Activated T-helper 2 cell treated with anti-CD3 and anti-CD28 coated beads, Interferon-gamma antibody, Interleukin-2, Interleukin-4, amounts not matched to agents 10 μg/mL and 5 μg/mL and 100 μg/mL, durations not matched to agents 14 hours and 24 hours and 36 hours (primary cell): ENCODE data around the gene DNMT1. TPM values are rescaled to one million over a fixed set of nuclear protein-coding genes. Genes with fewer than 3 reads are reported as not detected.
"Not testable (repeated sequence)": the region's sequence is repeated elsewhere in the genome, so short reads cannot be mapped to it uniquely, and the experiment has no call there.

ENCODE experiments used
- DNase-seq: peaks from one replicate; pipeline ENCODE4 v3.0.0; 2021; ENCODE audit warnings: low spot score
- H3K27ac Mint-ChIP-seq: one replicate; pipeline ENCODE4 v1.8.0; 2021; ENCODE audit warnings: mixed read lengths
- H3K27me3 Mint-ChIP-seq: one replicate; pipeline ENCODE4 v1.8.0; 2021; ENCODE audit warnings: low read depth, mixed read lengths
- H3K36me3 Mint-ChIP-seq: one replicate; pipeline ENCODE4 v1.8.0; 2021; ENCODE audit warnings: low read depth, mixed read lengths
- H3K4me1 Mint-ChIP-seq: one replicate; pipeline ENCODE4 v1.8.0; 2021; ENCODE audit warnings: low read depth, mixed read lengths
- H3K4me3 Mint-ChIP-seq: one replicate; pipeline ENCODE4 v1.8.0; 2021; ENCODE audit warnings: low read depth, mild to moderate bottlenecking, moderate library complexity, mixed read lengths
- H3K9me3 Mint-ChIP-seq: one replicate; pipeline ENCODE4 v1.8.0; 2021; ENCODE audit warnings: mixed read lengths
- intact Hi-C: fragments of 100-400 bp; cut with micrococcal nuclease; formaldehyde crosslinking; loops from one replicate; pipeline ENCODE4 v1.15.1; 2023
- total RNA-seq: library from RNA; stranded (reverse); gene quantifications from 2 replicates; pipeline ENCODE4 v1.2.3, GENCODE V29; 2022

The DNMT1 gene
- total RNA-seq, 1 donor from 2014 or later, result 367 TPM

DNA sequence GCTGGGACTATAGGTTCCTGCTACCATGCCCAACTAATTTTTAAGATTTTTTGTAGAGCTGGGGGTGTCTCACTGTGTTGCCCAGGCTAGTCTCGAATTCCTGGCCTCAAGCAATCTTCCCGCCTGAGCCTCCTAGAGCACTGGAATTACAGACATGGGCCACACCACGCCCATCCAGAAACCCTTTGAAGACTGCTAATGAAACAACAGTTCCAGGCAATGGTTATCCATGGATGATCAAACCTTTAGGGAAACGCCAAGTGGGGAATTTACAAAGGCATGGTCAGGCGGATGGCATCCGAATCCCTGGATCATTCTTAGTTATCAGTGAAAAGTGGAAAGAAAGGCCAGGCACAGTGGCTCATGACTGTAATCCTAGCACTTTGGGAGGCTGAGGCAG, 16.9 kb upstream of the DNMT1 start:
- H3K9me3 Mint-ChIP-seq, result no peaks in the 10 kb centered on the region
- intact Hi-C loops, result no loop called here
- H3K27ac Mint-ChIP-seq, result no peak overlapping the region
- no peaks in the 10 kb centered on the region for H3K36me3 Mint-ChIP-seq
- no peak for DNase-seq
- H3K27me3 Mint-ChIP-seq, result peaks cover 2% of the 10 kb centered on the region
- peaks cover 2% of the 10 kb centered on the region for H3K4me1 Mint-ChIP-seq
- H3K4me3 Mint-ChIP-seq, result no peak overlapping the region

DNA sequence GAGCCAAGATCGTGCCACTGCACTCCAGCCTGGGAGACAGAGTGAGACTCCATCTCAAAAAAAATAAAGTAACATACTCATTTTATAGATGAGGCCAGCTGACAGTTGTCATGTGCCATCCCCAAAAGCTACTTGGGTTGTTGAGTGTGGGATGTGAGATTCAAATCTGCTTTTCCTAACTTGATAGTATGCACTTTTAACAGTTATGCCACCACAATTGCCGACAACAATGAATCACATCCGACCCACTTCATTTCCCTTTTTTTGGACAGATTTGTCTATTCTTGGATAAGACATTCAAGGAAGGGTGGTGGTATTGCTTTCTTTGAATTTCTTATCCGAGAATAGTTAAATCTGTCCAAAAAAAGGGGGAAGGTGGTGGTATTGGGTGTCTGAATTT, 16.3 kb upstream of the DNMT1 start:
- no peaks in the 10 kb centered on the region for H3K36me3 Mint-ChIP-seq
- peaks cover 2% of the 10 kb centered on the region for H3K27me3 Mint-ChIP-seq
- H3K27ac Mint-ChIP-seq, result no peak overlapping the region
- DNase-seq, result no peak
- peaks cover 2% of the 10 kb centered on the region for H3K4me1 Mint-ChIP-seq
- H3K4me3 Mint-ChIP-seq, result no peak overlapping the region
- H3K9me3 Mint-ChIP-seq, result no peaks in the 10 kb centered on the region
- intact Hi-C loops, result no loop called here

DNA sequence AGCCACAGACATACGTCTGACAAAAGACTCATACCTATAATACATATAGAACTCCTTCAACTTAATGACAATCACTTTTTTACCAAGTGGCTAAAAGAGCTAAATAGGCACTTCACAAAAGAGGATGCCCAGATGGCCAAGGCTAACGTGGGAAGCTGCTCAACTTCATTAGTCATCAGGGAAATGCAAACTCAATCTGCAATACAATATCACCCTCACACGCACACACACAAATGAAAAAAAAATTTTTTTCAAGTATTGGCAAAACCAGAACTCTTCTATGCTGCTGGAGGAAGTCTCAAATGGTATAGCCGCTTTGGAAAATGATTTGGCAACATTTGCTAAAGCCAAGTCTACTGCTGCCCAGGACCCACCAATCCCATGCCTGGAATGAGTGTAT, 14.6 kb upstream of the DNMT1 start:
- no peaks in the 10 kb centered on the region for H3K36me3 Mint-ChIP-seq
- H3K9me3 Mint-ChIP-seq, result no peaks in the 10 kb centered on the region
- H3K4me3 Mint-ChIP-seq, result no peak overlapping the region
- H3K27ac Mint-ChIP-seq, result no peak overlapping the region
- H3K4me1 Mint-ChIP-seq, result peaks cover 2% of the 10 kb centered on the region
- peaks cover 2% of the 10 kb centered on the region for H3K27me3 Mint-ChIP-seq
- no peak for DNase-seq
- intact Hi-C loops, result no loop called here

DNA sequence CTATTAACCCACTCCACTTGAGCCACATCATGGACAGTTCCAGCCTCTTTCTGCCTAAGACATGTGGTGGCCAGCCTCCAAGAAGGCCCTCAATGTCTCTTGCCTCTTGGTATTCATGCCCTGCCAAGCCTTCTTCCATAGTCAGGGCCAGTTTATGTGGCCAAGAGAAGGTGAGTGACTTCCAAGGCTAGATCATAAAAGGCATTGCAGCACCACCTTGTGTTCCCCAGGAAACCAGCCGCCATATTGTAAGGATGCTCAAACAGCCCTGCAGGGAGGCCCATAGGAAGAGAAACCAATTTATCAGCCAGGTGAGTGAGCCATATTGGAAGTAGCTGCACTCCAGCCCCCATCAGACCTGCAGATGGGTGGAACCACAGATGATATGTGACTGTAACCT, 12.3 kb upstream of the DNMT1 start:
- no peak overlapping the region for H3K27ac Mint-ChIP-seq
- no peak overlapping the region for H3K4me3 Mint-ChIP-seq
- H3K4me1 Mint-ChIP-seq, result peaks cover 2% of the 10 kb centered on the region
- intact Hi-C loops, result no loop called here
- H3K27me3 Mint-ChIP-seq, result peaks cover 2% of the 10 kb centered on the region
- no peaks in the 10 kb centered on the region for H3K9me3 Mint-ChIP-seq
- H3K36me3 Mint-ChIP-seq, result no peaks in the 10 kb centered on the region
- DNase-seq, result no peak

DNA sequence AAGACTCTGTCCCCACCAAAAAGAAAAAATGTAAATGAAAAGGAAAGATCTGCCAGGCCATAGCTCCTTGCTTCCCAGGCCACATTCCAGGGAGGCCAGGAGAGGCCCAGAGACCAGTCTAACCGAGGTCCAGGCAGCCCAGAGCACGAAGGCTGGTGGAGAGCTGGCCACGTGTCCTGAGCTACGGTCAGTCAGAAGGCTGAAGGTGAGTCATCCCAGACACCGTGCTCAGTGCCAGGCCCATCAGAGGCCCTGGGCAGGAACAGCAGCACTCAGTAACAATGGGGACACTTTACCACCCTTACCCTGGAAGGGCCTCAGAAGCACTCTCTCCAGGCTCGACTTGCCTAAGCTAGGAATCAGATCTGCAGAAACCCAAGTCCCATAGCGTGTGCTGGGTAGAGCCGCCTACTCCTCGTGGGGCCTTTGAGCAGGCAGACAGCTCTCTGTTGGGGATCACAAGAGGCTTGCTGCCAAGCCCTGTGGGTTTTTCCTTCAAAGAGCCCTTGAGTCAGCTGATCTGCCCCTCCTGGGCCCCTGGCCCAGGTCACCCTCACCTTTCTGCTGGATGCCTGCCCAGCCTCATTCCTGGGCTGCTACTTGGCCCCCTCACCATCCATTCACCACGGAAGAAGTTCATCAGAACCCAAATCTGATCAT, 11.6 kb upstream of the DNMT1 start:
- no peak overlapping the region for H3K4me3 Mint-ChIP-seq
- intact Hi-C loops, result no loop called here
- H3K27me3 Mint-ChIP-seq, result peaks cover 2% of the 10 kb centered on the region
- no peaks in the 10 kb centered on the region for H3K9me3 Mint-ChIP-seq
- no peak for DNase-seq
- peaks cover 2% of the 10 kb centered on the region for H3K4me1 Mint-ChIP-seq
- H3K27ac Mint-ChIP-seq, result no peak overlapping the region
- H3K36me3 Mint-ChIP-seq, result no peaks in the 10 kb centered on the region

DNA sequence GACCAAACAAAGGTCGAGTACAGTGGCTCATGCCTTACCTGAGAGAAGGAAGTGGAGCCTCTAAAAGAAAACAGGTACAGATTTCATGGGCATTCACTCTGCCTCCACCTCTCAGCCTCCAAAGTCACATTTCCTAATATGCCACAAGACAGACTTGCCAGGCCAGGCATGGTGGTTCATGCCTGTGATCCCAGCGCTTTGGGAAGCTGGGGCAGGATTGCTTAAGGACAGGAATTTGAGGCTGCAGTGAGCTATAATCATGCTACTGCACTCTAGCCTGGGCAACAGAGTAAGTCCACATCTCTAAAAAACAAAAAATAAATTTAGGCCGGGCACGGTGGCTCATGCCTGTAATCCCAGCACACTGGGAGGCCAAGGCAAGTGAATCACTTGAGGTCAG, 10.9 kb upstream of the DNMT1 start:
- Mint-ChIP-seq H3K36me3 (no peaks in the 10 kb centered on the region), H3K4me3 (no peak overlapping the region), H3K27me3 (peaks cover 2% of the 10 kb centered on the region), H3K9me3 (no peaks in the 10 kb centered on the region), H3K27ac (no peak overlapping the region), H3K4me1 (peaks cover 2% of the 10 kb centered on the region)
- no peak for DNase-seq
- intact Hi-C loops, result no loop called here

DNA sequence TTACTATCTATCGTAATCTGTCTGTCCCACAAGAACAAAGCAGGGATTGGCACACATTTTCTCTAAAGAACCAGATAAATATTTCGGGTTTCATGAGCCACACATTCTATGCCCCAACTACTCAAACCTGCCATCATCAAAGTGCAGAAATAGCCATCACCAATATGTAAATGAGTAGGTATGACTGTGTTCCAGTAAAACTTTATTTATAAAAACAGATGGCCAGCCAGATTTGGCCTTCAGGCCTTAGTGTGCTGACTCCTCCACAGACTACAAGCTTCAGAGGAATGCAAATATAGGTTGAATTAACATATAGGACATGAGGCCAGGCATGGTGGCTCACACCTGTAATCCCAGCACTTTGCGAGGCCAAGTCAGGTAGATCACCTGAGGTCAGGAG, 8.9 kb upstream of the DNMT1 start:
- no peak overlapping the region for H3K4me3 Mint-ChIP-seq
- H3K27ac Mint-ChIP-seq, result no peak overlapping the region
- no peak for DNase-seq
- intact Hi-C loops, result no loop called here
- no peaks in the 10 kb centered on the region for H3K36me3 Mint-ChIP-seq
- H3K4me1 Mint-ChIP-seq, result peaks cover 7% of the 10 kb centered on the region
- no peaks in the 10 kb centered on the region for H3K9me3 Mint-ChIP-seq
- no peaks in the 10 kb centered on the region for H3K27me3 Mint-ChIP-seq

DNA sequence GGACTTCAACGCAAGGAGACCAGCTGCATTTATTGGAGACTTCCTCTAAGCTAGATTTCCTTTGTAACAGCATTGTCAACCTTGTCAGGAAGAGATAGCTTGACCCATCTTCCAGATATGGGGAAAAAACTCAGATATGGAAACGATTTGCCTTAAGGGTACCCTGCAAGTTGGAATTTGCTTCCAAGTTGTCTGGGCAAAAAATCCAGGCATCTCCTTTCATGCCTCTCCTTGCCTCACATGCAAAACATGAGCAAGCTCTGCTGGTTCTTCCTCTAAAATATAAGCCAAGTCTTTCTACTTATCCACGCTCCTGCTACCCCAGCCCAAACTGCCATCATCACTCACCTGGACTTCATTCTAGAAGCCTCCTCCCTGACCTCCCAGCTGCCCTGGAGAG, 6.4 kb upstream of the DNMT1 start:
- DNase-seq, result no peak
- intact Hi-C loops, result no loop called here
- H3K4me1 Mint-ChIP-seq, result peaks cover 9% of the 10 kb centered on the region
- no peaks in the 10 kb centered on the region for H3K36me3 Mint-ChIP-seq
- no peaks in the 10 kb centered on the region for H3K27me3 Mint-ChIP-seq
- no peaks in the 10 kb centered on the region for H3K9me3 Mint-ChIP-seq
- H3K27ac Mint-ChIP-seq, result no peak overlapping the region
- no peak overlapping the region for H3K4me3 Mint-ChIP-seq

DNA sequence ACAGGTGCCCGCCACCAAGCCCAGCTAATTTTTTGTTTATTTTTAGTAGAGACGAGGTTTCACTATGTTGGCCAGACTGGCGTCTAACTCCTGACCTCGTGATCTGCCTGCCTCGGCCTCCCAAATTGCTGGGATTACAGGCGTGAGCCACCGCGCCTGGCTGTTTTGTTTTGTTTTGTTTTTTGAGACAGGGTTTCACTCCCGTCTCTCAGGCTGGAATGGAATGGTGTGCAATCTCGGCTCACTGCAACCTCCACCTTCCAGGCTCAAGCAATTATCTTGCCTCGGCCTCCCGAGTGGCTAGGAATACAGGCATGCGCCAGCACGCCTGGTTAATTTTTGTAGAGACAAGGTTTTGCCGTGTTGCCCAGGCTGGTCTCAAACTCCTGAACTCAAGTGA, 5.3 kb upstream of the DNMT1 start:
- H3K4me3 Mint-ChIP-seq, H3K36me3 Mint-ChIP-seq, intact Hi-C loops, H3K27ac Mint-ChIP-seq, H3K9me3 Mint-ChIP-seq, DNase-seq, H3K4me1 Mint-ChIP-seq, H3K27me3 Mint-ChIP-seq: not testable (repeated sequence)

DNA sequence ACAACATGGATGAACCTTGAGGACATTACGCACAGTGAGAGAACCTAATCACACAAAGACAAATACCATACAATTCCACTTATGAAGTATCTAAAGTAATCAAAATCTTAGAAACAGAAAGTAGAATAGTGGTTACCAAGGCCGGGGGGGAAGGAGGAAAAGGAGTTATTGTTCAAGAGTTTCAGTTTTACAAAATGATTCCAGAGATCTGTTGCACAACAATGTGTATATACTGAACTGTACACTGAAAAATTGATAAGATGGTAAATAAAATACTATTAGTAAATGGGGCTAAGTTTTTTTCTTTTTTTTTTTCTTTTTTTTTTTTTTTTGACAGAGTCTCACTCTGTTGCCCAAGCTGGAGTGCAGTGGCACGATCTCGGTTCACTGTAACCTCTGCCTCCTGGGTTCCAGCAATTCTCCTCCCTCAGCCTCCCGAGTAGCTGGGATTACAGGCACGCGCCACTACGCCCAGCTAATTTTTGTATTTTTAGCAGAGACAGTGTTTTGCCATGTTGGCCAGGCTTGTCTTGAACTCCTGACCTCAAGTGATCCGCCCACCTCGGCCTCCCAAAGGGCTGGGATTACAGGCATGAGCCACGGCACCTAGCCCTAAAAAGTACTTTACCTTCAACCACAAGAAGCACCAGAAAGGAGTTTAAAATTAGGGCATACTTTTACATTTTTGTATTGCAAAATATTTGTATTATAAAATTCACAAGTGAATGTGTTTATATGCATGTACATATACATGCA, 4.3 kb upstream of the DNMT1 start:
- intact Hi-C loops, H3K9me3 Mint-ChIP-seq, H3K36me3 Mint-ChIP-seq, H3K4me3 Mint-ChIP-seq, H3K27me3 Mint-ChIP-seq, DNase-seq, H3K4me1 Mint-ChIP-seq: not testable (repeated sequence)
- peak overlapping the region; percentile 63 for H3K27ac Mint-ChIP-seq

DNA sequence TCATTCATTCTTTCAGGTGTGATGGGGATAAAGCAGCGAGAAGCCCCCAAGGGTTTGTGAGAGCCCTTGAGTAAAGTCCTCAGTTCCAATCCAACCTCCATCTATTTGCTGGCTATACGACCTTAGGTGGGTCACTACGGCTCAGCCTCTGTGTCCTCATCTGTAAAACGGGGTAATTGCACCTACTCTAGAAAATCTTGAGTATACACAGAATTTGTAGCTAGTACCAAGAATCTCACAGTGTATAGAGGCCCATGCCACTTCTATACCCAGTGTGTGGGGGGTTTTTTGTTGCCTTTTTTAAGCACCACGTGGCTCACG, 406 bp upstream of the DNMT1 start:
- peaks cover 28% of the 10 kb centered on the region for H3K36me3 Mint-ChIP-seq
- DNase-seq, result no peak
- H3K27ac Mint-ChIP-seq, result peak overlapping the region; percentile 92
- H3K9me3 Mint-ChIP-seq, result no peaks in the 10 kb centered on the region
- no peaks in the 10 kb centered on the region for H3K27me3 Mint-ChIP-seq
- peak overlapping the region; percentile 97 for H3K4me3 Mint-ChIP-seq
- intact Hi-C loops, result loop anchor here (2.0 kb wide), 2 partner anchors 36 to 90 kb away; partner anchors contain the start of gene S1PR2
- peaks cover 24% of the 10 kb centered on the region for H3K4me1 Mint-ChIP-seq

DNA sequence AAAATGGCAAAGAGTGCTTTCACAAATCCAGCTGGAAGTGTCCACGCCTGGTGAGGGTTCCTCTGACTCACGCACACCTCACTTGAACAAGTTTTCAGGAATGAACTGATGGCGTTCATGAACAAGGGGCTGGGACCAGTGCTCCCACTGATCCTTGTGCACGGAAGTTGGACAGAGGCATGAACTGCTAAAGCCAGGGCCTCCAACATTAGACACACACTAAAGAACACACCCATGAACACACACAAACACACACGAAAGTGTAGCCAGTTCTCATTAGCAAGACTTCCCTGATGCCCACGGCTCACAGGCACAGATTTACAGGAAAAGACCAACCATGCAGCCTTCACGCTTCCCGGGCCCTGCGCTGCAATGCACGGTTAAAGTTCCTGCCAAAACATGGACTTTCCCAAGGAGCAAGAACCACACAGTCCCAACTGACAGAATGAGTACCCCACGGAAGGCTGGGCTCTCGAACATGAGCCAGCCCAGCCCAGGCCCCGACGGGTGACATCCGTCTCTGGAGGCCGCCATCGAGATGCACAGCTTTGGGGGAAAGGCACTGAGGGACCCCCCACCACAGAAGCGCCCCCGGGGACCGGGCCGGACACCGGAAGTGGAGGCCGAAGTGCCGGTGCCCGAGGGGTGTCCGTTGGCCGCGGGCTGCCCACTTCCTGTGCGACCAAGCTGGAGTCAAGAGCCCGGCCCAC, 808 bp downstream of the DNMT1 start:
- Mint-ChIP-seq H3K36me3 (peaks cover 37% of the 10 kb centered on the region), H3K4me1 (peaks cover 30% of the 10 kb centered on the region), H3K27ac (peak overlapping the region; percentile 96), H3K27me3 (no peaks in the 10 kb centered on the region), H3K9me3 (no peaks in the 10 kb centered on the region), H3K4me3 (peak overlapping the region; percentile 97)
- DNase-seq, result no peak
- intact Hi-C loops, result loop anchor here (1.0 to 2.0 kb wide), 3 partner anchors 37 to 89 kb away; partner anchors contain the start of gene S1PR2

DNA sequence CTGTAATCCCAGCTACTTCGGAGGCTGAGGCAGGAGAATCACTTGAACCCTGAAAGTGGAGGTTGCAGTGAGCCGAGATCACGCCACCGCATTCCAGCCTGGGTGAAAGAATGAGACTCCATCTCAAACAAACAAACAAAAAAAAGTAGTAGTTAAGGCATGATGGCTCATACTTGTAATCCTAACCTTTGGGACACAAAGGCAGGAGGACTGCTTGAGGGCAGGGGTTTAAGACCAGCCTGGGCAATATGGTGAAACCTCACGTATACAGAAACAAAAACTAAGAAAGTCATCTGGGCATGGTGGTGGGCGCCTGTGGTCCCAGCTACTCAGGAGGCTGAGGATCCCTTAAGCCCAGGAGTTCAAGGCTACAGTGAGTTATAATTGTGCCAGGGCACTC, 1.8 kb downstream of the DNMT1 start:
- Mint-ChIP-seq H3K36me3 (peaks cover 44% of the 10 kb centered on the region), H3K4me1 (peaks cover 29% of the 10 kb centered on the region), H3K4me3 (peak overlapping the region; percentile 97), H3K27me3 (no peaks in the 10 kb centered on the region), H3K27ac (peak overlapping the region; percentile 96), H3K9me3 (no peaks in the 10 kb centered on the region)
- intact Hi-C loops, result no loop called here
- DNase-seq, result no peak
